Esophagus muscularis mucosa (tissue), 4 donors: ENCODE measurements around the gene ABCB7. TPM values are rescaled to one million over a fixed set of nuclear protein-coding genes. Genes with fewer than 3 reads are reported as not detected.
A peak's percentile ranks its signal among the peaks of the same experiment; 100 is the strongest.
"Not testable (repeated sequence)": the region's sequence is repeated elsewhere in the genome, so short reads cannot be mapped to it uniquely, and the experiment has no call there.

Experiments used
- DNase-seq: peaks from one replicate; pipeline ENCODE4 v3.0.0-alpha.2; 2017; ENCODE audit errors: extremely low spot score
- H3K27ac ChIP-seq, 4 donors: fragments of 200-600 bp; sonication (generic); replicated peaks in 1 of 4; 1 replicate in 3 of 4; 2 replicates in 1 of 4; pipeline ENCODE4 v1.5.1; 2016 to 2019; ENCODE audit warnings: mild to moderate bottlenecking in 1 of 4
- H3K27me3 ChIP-seq, 4 donors: fragments of 200-600 bp; sonication (generic); one replicate each; pipeline versions ENCODE4 v1.5.1 to v1.6.0; 2016 to 2019
- H3K36me3 ChIP-seq, 4 donors: fragments of 200-600 bp; sonication (generic); one replicate each; pipeline ENCODE4 v1.5.1; 2016 to 2019
- H3K4me1 ChIP-seq, 4 donors: fragments of 200-600 bp; sonication (generic); one replicate each; pipeline ENCODE4 v1.5.1; 2016 to 2019
- H3K4me3 ChIP-seq, 4 donors: fragments of 200-600 bp; sonication (generic); 1 replicate in 2 of 4; 2 replicates in 2 of 4; pipeline ENCODE4 v1.5.1; 2016 to 2019; ENCODE audit warnings: mild to moderate bottlenecking in 4 of 4, moderate library complexity in 1 of 4
- H3K9me3 ChIP-seq, 4 donors: fragments of 200-600 bp; sonication (generic); 1 replicate in 3 of 4; 2 replicates in 1 of 4; pipeline ENCODE4 v1.5.1; 2016 to 2019
- EP300 ChIP-seq: sonication (generic); formaldehyde crosslinking; IDR thresholded peaks from one replicate; pipeline ENCODE4 v1.6.1; 2017; ENCODE audit warnings: antibody characterized with exemption
- POLR2A ChIP-seq: fragments of 450-650 bp; IDR thresholded peaks from one replicate; pipeline ENCODE4 v1.6.1; 2017; ENCODE audit warnings: antibody characterized with exemption, moderate library complexity, mild to moderate bottlenecking, low read depth
- POLR2AphosphoS5 ChIP-seq, 2 donors: sonication (generic); formaldehyde crosslinking; IDR thresholded peaks; one replicate each; pipeline ENCODE4 v1.6.1; 2017; ENCODE audit warnings: antibody characterized with exemption in 2 of 2
- WGBS: methylation state at CpG from one replicate; pipeline ENCODE4 v1.1.5; 2018; 5-methylcytosine and 5-hydroxymethylcytosine counted together
- intact Hi-C: fragments of 100-400 bp; cut with DNase I; formaldehyde crosslinking; loops from one replicate; pipeline ENCODE4 v1.15.1; 2023
- total RNA-seq, 4 donors: library from RNA; depleted of rRNA; stranded (reverse); fragments of >200 nt; gene quantifications; one replicate each; pipeline versions ENCODE4 v1.1.0 to v1.2.1, GENCODE V29; 2016
- TF ChIP-seq, protein P1 (sequence below), 3 experiments: fragments of 200-600 bp in 2 of 3; fragments of 450-650 bp in 1 of 3; sonication (generic) in 2 of 3; IDR thresholded peaks; one replicate each; pipeline ENCODE4 v1.5.1; 2017 to 2019; ENCODE audit warnings: antibody characterized with exemption in 3 of 3, mild to moderate bottlenecking in 2 of 3, moderate library complexity in 1 of 3

The ABCB7 gene
- 10 to 100 TPM; 32.3 to 46.9 (median 37.5) TPM for total RNA-seq

DNA sequence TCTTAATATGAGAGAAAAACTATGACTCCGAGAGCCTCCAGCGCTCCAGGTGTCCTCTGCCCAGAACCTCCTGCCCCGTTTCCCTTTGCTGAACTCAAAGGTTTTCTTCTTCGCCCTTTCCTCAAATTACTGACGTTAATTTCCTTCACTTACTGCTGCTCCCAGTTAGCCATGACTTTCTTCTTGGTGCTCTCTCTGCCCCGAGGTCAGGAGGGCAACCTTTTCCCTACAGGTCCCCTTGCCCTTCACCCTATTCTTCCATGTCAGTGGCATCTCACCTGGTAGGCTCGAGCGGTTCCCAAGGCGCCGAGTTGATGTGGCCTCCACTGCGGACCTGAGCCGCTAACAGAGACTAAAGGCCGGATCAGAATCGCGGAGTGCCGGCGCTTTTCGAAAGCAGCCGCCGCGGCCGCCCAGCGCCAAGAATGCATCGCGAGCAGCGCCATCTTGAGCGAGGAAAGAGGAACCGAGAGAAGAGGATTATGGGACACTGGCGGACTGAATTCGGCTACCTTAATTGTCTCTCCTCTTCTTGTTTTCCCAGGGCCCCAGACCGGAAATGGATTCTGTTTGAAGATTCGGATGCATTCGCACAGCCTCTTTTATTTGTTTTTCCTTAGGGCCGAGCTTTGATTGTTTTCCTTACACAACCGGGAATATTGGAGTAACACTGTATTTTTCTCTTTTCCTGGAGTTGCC is at the start of gene ABCB7:
TSS of gene ABCB7 (minus strand) at position 457 of the 699 bp plus-strand sequence. CDS start at position 446, 11 bp downstream.
- no peaks in the 10 kb centered on the region for H3K36me3 ChIP-seq
- H3K4me1 ChIP-seq: peaks cover 0 to 30% (median 18%) of the 10 kb centered on the region in 4 donors
- intact Hi-C loops: loop anchor here (10.0 kb wide), 2 partner anchors 119 to 541 kb away; partner anchors contain the start of genes RLIM and UPRT
- TF ChIP-seq POLR2AphosphoS5 (IDR thresholded peaks at IDR 0.05): peak; percentile 40 to 62
- TF ChIP-seq, protein P1, sequence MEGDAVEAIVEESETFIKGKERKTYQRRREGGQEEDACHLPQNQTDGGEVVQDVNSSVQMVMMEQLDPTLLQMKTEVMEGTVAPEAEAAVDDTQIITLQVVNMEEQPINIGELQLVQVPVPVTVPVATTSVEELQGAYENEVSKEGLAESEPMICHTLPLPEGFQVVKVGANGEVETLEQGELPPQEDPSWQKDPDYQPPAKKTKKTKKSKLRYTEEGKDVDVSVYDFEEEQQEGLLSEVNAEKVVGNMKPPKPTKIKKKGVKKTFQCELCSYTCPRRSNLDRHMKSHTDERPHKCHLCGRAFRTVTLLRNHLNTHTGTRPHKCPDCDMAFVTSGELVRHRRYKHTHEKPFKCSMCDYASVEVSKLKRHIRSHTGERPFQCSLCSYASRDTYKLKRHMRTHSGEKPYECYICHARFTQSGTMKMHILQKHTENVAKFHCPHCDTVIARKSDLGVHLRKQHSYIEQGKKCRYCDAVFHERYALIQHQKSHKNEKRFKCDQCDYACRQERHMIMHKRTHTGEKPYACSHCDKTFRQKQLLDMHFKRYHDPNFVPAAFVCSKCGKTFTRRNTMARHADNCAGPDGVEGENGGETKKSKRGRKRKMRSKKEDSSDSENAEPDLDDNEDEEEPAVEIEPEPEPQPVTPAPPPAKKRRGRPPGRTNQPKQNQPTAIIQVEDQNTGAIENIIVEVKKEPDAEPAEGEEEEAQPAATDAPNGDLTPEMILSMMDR (IDR thresholded peaks at IDR 0.05): peak in 1 of 3 experiments; percentile 25
- TF ChIP-seq EP300: no peak
- no peaks in the 10 kb centered on the region for H3K9me3 ChIP-seq
- no peak for DNase-seq
- peak within 1 kb of the TSS; percentile 78 to 84 (median 82) for H3K27ac ChIP-seq
- 36% methylated on average over 35 of the region's 35 CpGs for WGBS
- H3K27me3 ChIP-seq: no peaks in the 10 kb centered on the region
- H3K4me3 ChIP-seq: peak within 1 kb of the TSS; percentile 62 to 72 (median 67)

DNA sequence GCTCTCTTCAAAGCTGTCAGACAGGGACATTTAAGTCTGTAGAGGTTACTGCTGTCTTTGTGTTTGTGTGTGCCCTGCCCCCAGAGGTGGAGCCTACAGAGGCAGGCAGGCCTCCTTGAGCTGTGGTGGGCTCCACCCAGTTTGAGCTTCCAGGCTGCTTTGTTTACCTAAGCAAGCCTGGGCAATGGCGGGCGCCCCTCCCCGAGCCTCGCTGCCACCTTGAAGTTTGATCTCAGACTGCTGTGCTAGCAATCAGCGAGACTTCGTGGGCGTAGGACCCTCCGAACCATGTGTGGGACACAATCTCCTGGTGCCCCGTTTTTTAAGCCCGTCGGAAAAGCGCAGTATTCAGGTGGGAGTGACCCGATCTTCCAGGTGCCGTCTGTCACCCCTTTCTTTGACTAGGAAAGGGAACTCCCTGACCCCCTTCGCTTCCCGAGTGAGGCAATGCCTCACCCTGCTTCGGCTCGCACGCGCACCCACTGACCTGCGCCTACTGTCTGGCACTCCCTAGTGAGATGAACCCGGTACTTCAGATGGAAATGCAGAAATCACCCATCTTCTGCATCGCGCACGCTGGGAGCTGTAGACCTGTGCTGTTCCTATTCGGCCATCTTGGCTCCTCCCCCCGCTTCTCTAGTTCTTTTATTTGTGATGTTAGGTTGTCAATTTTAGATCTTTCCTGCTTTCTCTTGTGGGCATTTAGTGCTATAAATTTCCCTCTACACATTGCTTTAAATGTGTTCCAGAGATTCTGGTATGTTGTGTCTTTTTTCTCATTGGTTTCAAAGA is 32.5 kb upstream of the ABCB7 start:
- DNase-seq, H3K9me3 ChIP-seq, H3K4me3 ChIP-seq, H3K27me3 ChIP-seq, intact Hi-C loops, H3K36me3 ChIP-seq, H3K4me1 ChIP-seq, H3K27ac ChIP-seq: not testable (repeated sequence)
- WGBS: 85% methylated on average over 15 of the region's 27 CpGs

- intact Hi-C loops: no loop called here
- TF ChIP-seq POLR2AphosphoS5 (IDR thresholded peaks at IDR 0.05) (no peak), EP300 (no peak), POLR2A (no peak)
- TF ChIP-seq, protein P1 (IDR thresholded peaks at IDR 0.05): no peak
Observed at GRCh38 chrX:75181721-75182120, 25.6 kb upstream of the ABCB7 start.

DNA sequence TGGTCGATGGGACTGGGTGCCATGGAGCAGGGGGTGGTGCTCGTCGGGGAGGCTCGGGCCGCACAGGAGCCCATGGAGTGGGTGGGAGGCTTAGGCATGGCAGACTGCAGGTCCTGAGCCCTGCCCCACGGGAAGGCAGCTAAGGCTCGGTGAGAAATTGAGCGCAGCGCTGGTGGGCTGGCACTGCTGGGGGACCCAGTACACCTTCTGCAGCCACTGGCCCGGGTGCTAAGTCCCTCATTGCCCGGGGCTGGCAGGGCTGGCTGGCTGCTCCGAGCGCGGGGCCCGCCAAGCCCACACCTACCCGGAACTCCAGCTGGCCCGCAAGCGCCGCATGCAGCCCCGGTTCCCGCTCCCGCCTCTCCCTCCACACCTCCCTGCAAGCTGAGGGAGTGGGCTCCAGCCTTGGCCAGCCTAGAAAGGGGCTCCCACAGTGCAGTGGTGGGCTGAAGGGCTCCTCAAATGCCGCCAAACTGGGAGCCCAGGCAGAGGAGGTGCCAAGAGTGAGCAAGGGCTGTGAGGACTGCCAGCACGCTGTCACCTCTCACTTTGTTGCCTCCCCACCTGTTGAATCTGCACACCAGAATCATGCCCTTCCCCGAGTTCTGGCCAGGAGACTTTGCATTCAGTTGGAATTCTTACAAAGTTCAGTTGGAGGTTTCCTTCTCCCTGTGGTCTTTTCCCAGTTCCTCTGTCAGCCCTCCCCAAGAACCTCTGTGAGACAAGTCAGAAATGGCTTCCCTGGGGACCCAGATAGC is 23.6 kb upstream of the ABCB7 start:
- WGBS: 85% methylated on average over 7 of the region's 25 CpGs
- not testable (repeated sequence) for H3K27ac ChIP-seq

More at GRCh38 chrX:75181721-75182120, 25.6 kb upstream of the ABCB7 start:
- Histone ChIP-seq H3K4me1 (no peaks in the 10 kb centered on the region), H3K9me3 (no peaks in the 10 kb centered on the region), H3K27ac (no peak overlapping the region), H3K4me3 (no peak overlapping the region), H3K27me3 (no peaks in the 10 kb centered on the region), H3K36me3 (no peaks in the 10 kb centered on the region)
- no peak for DNase-seq

GRCh38 chrX:75172257-75172890 is 16.3 kb upstream of the ABCB7 start:
- 81% methylated on average over 16 of the region's 16 CpGs for WGBS
- H3K4me1 ChIP-seq, H3K36me3 ChIP-seq, H3K27ac ChIP-seq, H3K9me3 ChIP-seq, intact Hi-C loops, H3K4me3 ChIP-seq, H3K27me3 ChIP-seq, DNase-seq: not testable (repeated sequence)

More for the DNA sequence above, 23.6 kb upstream of the ABCB7 start:
- intact Hi-C loops, H3K27me3 ChIP-seq, H3K36me3 ChIP-seq, H3K4me3 ChIP-seq, DNase-seq, H3K4me1 ChIP-seq, H3K9me3 ChIP-seq: not testable (repeated sequence)
